ENCODE results near the gene VPS52.
A peak's percentile ranks its signal among the peaks of the same experiment; 100 is the strongest.

VPS52 gene

GRCh38 chr6:33305052-33305451 lies 33.4 kb upstream of the VPS52 start:
- DNase-seq (ENCODE audit: low read depth in 2 of 3, low spot score in 2 of 3) = no peak

GRCh38 chr6:33304216-33304615 lies 32.5 kb upstream of the VPS52 start:
- no peak for DNase-seq (ENCODE audit: low read depth in 2 of 3, low spot score in 2 of 3)

GRCh38 chr6:33301877-33302276 lies 30.2 kb upstream of the VPS52 start:
- no peak for DNase-seq (ENCODE audit: low read depth in 2 of 3, low spot score in 2 of 3)

- DNase-seq (ENCODE audit: low read depth in 2 of 3, low spot score in 2 of 3) = peak; percentile 85 to 88 (median 86)
Measured at GRCh38 chr6:33299237-33299944, 27.7 kb upstream of the VPS52 start.

- DNase-seq (ENCODE audit: low read depth in 2 of 3, low spot score in 2 of 3) = no peak
Measured at GRCh38 chr6:33298773-33299236, 27.1 kb upstream of the VPS52 start, which contains the start of gene RGL2. Gene RGL2 (minus strand): TSS chr6:33298942. CDS start chr6:33298610, 332 bp downstream.

- DNase-seq (ENCODE audit: low read depth in 2 of 3, low spot score in 2 of 3) = no peak
Measured at GRCh38 chr6:33297956-33298772, 26.5 kb upstream of the VPS52 start.

- no peak for DNase-seq (ENCODE audit: low read depth in 2 of 3, low spot score in 2 of 3)
Measured at GRCh38 chr6:33297406-33297955, 25.8 kb upstream of the VPS52 start.

GRCh38 chr6:33296797-33297405 lies 25.2 kb upstream of the VPS52 start:
- DNase-seq (ENCODE audit: low read depth in 2 of 3, low spot score in 2 of 3) = no peak

GRCh38 chr6:33295621-33296369 lies 24.1 kb upstream of the VPS52 start:
- DNase-seq (ENCODE audit: low read depth in 2 of 3, low spot score in 2 of 3) = no peak

GRCh38 chr6:33294086-33294823 lies 22.6 kb upstream of the VPS52 start:
- no peak for DNase-seq (ENCODE audit: low read depth in 2 of 3, low spot score in 2 of 3)

- no peak for DNase-seq (ENCODE audit: low read depth in 2 of 3, low spot score in 2 of 3)
Measured at GRCh38 chr6:33292996-33293682, 21.5 kb upstream of the VPS52 start.

GRCh38 chr6:33290459-33290858 lies 18.8 kb upstream of the VPS52 start:
- DNase-seq (ENCODE audit: low read depth in 2 of 3, low spot score in 2 of 3) = no peak

GRCh38 chr6:33289784-33290315 lies 18.2 kb upstream of the VPS52 start:
- no peak for DNase-seq (ENCODE audit: low read depth in 2 of 3, low spot score in 2 of 3)

- peak in 2 of 3 experiments; percentile 58 to 61 for DNase-seq (ENCODE audit: low read depth in 2 of 3, low spot score in 2 of 3)
Measured at GRCh38 chr6:33288921-33289783, 17.5 kb upstream of the VPS52 start, which contains the start of the genes PFDN6 and WDR46. Gene PFDN6 (plus strand): TSS chr6:33289601. CDS start chr6:33289857, 256 bp downstream. Gene WDR46 (minus strand): TSS chr6:33289239. CDS start chr6:33289170, 69 bp downstream.

GRCh38 chr6:33288141-33288920 lies 16.7 kb upstream of the VPS52 start:
- no peak for DNase-seq (ENCODE audit: low read depth in 2 of 3, low spot score in 2 of 3)

- DNase-seq (ENCODE audit: low read depth in 2 of 3, low spot score in 2 of 3) = no peak
Measured at GRCh38 chr6:33286946-33287914, 15.6 kb upstream of the VPS52 start.

All from activated CD8-positive, alpha-beta memory T cell treated with anti-CD3 and anti-CD28 coated beads for 48 hours (primary cell).